Measurements from ENCODE around the gene WFDC2.

DNA sequence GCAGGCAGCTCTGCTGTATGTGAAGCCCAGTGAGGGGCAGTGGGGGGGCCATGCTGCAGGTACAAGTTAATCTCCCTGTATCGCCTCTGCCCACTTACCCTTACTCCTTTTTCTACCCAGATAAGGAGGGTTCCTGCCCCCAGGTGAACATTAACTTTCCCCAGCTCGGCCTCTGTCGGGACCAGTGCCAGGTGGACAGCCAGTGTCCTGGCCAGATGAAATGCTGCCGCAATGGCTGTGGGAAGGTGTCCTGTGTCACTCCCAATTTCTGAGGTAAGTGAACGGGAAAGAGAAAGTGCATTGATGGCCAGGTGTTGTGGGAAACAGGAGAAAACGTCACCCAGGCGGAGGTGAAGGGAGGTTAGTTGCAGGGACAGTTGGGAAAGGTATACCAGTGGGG, 10.3 kb downstream of the WFDC2 start:
- TF ChIP-seq, protein P1, sequence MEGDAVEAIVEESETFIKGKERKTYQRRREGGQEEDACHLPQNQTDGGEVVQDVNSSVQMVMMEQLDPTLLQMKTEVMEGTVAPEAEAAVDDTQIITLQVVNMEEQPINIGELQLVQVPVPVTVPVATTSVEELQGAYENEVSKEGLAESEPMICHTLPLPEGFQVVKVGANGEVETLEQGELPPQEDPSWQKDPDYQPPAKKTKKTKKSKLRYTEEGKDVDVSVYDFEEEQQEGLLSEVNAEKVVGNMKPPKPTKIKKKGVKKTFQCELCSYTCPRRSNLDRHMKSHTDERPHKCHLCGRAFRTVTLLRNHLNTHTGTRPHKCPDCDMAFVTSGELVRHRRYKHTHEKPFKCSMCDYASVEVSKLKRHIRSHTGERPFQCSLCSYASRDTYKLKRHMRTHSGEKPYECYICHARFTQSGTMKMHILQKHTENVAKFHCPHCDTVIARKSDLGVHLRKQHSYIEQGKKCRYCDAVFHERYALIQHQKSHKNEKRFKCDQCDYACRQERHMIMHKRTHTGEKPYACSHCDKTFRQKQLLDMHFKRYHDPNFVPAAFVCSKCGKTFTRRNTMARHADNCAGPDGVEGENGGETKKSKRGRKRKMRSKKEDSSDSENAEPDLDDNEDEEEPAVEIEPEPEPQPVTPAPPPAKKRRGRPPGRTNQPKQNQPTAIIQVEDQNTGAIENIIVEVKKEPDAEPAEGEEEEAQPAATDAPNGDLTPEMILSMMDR (IDR thresholded peaks at IDR 0.05), result no peak
- TF ChIP-seq POLR2A (IDR thresholded peaks at IDR 0.05), result no peak
